HG02938 (cell line): Measurements from ENCODE around the gene MMP28.

Source experiments
- ATAC-seq: cut with Tn5 transposase; IDR thresholded peaks from one replicate; pipeline ENCODE4 v1.9.1; 2021; ENCODE audit warnings: mild to moderate bottlenecking, moderate library complexity; ENCODE audit not compliant: unreplicated experiment

MMP28 gene

GRCh38 chr17:35744830-35745229 lies 50.6 kb downstream of the MMP28 start:
- ATAC-seq: no peak

- ATAC-seq: no peak
These were observed 51.7 kb downstream of the MMP28 start for GRCh38 chr17:35743626-35744328.

DNA sequence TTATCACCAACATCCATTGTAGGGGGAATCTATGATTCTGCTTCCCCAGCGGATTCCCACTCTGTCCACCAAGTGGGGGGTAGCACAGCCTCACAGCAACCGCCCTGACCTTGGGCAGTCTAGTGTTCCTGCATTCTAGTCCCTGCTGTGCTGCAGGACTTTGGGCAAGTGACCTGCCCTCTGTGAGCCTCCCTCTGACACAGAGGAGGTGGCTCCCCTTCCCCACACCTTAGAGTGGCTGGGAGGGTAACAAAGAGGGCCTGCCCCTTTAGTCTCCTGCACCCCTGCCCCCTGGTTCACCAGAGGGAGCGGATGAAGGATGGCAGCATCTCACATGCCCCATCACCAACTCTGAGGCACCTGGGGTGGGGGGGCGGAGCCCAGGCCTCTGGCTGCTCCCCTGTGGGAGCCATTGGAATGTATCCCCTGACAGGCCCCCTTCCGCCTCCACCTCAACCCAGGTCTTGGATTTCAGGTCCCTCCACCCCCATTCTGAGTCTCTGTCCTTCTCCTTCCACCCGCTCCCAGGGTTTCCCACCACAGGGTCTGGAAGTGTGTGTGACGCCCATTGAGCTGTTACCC lies 52.5 kb downstream of the MMP28 start:
- ATAC-seq: no peak

- ATAC-seq: no peak
These were observed 52.9 kb downstream of the MMP28 start for GRCh38 chr17:35742496-35742895.

DNA sequence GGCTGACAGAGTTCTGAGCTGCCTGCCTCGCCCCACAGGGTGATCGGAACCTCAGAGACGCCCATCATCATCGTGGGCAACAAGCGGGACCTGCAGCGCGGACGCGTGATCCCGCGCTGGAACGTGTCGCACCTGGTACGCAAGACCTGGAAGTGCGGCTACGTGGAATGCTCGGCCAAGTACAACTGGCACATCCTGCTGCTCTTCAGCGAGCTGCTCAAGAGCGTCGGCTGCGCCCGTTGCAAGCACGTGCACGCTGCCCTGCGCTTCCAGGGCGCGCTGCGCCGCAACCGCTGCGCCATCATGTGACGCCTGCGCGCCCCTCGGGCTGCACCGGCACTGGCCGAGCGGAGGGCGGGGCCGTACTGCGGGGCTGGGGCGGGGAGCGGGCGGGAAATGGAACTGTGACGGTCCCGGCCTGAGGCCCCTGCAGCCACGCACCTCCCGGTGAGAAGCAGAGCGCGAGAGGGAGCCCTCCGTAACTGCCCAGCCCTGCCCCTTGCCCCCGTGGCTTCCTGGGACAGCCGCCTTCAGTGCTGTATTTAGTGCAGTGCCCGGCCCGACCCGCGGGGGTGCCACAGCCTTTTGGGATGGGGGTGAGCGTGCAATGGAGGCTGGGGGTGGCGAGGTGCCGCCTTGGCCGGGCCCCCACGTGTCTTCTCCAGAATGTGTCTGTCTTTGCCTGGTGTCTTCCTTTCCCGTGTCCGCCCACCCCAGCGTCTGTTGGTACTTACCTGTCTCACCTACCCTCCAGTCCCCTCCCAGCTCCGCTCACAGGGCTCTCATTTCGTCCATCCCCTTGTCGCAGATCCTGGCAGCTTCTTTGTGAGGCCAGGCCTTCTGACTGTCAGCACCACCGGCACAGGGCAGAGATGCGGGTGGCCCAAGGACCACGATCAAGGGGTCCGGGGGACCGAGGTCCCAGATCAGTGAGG lies 54.2 kb downstream of the MMP28 start:
- ATAC-seq: no peak

- ATAC-seq: no peak
These were observed 55.2 kb downstream of the MMP28 start for GRCh38 chr17:35740216-35740615.

DNA sequence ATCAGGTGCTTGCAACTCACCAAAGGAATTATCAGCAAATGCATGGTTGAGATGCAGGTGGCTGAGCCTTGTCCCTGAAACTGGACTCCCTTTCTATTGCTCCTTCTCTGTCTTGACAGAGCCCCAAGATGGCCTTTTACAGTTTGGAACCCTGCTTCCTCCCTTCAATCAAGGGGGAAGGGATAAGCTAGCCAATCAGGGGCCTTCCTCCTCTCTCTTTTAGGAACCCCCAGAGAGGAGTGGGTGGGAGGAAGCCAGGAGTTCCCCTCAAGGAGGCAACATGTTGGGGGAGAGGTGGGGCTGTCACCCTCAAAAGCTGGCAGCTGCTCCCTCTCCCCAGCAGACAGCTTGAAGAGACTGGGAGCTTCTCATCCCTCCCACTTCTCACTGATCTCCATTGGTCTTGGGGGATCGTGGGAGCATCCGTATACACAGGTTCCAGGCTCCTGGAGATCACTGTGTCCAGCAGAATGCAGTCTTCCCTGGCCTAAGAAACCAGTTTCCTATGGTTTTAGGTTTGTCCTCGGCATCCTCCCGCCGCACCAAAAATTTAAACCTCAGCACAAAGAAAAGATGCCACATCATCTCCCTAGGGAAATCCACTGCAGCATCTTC lies 56.8 kb downstream of the MMP28 start:
- ATAC-seq: no peak

GRCh38 chr17:35736236-35736635 lies 59.2 kb downstream of the MMP28 start:
- ATAC-seq: no peak

DNA sequence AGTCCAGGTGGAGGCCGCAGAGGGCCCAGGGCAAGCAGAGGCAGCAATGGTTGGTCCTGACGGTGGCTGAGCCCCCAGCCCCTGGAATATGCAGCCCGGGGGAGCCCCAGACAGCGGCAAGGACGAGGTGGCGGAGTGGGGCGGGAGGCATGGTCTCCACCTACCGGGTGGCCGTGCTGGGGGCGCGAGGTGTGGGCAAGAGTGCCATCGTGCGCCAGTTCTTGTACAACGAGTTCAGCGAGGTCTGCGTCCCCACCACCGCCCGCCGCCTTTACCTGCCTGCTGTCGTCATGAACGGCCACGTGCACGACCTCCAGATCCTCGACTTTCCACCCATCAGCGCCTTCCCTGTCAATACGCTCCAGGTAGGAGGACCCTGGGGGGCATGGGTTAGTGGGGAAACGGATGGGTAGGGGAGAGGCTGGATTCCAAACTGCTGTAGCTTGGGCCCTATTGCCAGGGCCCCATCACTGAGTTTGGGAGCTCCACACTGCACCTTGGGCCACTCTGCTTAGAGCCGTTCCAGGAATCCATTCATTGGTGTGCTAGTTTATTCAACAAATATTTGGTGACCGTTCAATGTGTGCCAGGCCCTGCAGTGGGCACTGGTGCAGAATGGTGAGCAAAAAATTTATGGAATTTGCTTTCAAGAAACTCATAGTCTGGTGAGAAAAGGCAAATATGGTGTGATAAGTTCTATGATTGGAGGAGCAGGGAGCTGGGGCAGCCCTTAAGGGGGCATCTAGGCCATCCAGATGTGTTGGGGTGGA lies 60.2 kb downstream of the MMP28 start:
- no peak for ATAC-seq

GRCh38 chr17:35734396-35734795 lies 61.0 kb downstream of the MMP28 start:
- no peak for ATAC-seq

DNA sequence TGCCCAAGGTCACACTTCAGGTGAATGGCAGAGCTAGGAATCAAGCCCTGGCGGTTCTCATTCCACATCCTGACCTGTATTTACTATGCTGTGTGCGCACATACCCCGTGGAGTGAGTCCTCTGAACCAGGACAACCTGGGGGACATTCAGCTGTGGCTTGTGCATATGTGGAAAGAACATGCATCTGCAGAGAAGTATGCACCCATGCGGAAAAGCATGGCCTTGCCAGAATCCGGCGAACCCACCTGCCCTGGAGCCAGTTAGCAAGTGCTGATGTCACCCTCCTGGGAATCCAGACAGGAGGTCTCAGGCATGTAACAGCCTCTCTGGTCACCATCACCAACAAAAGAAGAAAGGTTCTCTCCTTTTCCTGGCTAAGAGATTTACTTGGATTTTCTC lies 62.1 kb downstream of the MMP28 start:
- no peak for ATAC-seq

DNA sequence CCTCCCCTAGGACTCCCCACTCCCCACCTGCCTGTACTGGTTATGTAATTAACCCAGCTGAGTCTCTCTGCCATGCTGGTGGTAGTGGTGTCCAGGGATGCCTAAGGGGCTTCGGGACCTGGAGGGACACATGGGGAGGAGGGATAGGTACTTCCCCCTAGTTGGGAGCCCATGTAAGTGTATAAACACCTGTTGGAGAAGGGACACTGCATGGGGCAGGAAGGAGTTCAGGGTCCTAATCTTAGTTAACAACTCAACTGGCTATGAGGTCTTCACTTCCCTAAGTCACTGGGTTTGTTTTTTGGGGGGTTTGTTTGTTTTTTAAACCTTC lies 62.7 kb downstream of the MMP28 start:
- no peak for ATAC-seq

GRCh38 chr17:35731917-35732805 lies 63.3 kb downstream of the MMP28 start:
- ATAC-seq: no peak

GRCh38 chr17:35731239-35731916 lies 64.1 kb downstream of the MMP28 start, which contains the start of gene RASL10B:
TSS of gene RASL10B (plus strand) at chr17:35731639. CDS start at chr17:35735185, 3,546 bp downstream.
- ATAC-seq: no peak

DNA sequence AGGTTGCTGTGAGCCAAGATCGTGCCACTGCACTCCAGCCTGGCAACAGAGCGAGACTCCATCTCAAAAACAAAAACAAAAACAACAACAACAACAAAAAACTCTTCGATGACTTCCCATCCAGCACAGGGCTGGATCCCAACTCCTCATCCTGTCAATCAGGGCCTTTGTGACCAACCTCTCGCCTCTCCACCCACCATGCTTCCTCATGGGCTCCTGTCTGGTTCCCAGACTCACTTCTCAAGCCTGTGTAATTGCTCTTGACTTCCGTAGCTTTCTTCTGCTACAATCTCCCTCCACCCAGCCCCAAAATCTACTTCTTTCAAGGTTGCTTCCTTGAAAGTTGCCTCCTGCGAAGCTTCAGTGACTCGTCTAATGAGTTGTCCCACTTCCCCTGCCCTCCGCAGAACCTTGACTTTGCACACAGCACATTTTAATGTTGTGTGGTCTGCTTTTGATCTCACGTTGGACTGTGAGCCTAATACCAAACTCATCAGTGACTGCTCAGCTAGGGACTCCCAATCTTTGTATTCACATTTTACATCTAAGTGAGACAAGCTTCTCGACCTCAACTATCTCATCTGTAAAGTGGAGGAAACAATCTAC lies 64.9 kb downstream of the MMP28 start:
- ATAC-seq: no peak

- no peak for ATAC-seq
These were observed 66.0 kb downstream of the MMP28 start for GRCh38 chr17:35729405-35729833.

DNA sequence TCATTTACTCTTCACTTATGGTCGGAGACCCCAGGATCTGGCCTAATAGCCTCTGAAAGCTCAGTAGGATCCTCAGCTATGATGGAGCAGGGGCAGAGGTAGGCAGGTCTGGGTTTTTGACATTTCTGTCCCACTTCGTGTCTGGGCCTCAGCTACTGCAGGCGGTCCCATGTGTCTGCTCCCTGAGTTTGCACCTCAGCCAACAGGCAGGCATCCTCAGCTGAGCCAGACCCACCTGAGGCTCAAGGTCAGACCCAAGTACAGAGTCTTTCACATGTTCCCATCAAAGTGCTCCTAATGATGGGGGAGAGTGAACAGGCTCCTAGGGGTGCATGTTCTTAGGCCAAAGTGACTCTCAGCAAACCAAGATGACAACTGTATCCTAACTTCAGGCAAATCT lies 66.9 kb downstream of the MMP28 start:
- ATAC-seq: no peak

DNA sequence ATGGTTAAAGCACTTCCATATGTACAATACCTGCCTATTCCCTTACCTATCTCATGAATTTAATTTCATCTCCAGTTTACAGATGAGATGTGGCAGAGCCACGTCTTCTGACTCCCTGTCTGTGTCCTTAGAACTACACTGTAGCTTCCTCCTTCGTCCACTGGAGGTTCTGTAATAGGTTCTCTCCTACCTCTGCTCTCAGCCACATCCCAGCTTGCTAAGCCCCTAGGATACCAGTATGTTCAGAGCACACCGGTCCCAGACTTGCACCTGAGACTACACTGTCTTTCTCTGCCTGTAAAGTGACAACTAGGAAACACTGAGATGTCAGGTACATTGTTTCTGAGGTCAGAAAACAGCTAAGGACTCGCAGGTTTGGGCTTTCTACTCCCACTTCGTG lies 67.8 kb downstream of the MMP28 start:
- no peak for ATAC-seq
